ENCODE results near the gene BBX. TPM values are rescaled to one million over a fixed set of nuclear protein-coding genes. Genes with fewer than 3 reads are reported as not detected.

The BBX gene
- total RNA-seq, 1 donor from 2014 or later, result 54.3 TPM

DNA sequence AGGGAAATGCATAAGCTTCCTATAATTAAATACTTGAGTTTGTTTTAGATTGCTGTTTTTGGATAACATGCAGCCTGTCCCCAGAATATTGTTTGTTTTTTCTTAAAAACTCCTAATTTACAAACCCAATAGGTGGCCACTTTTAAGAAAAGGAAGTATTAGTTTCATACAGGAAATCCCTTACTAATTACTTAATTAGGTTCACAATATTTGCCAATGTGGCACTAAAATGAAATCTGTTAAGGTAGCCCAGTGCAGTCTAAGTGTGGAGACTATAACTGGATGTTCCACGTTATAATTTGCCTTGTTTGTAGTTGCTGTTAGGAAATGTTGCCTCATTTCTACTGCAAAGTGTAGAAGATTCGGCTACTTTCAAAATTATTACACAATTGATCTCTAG lies 195.8 kb downstream of the BBX start:
- Mint-ChIP-seq H3K36me3 (ENCODE audit: low read depth, unreplicated experiment) (peaks cover 4% of the 10 kb centered on the region), H3K4me3 (ENCODE audit: unreplicated experiment) (no peak overlapping the region), H3K27ac (ENCODE audit: unreplicated experiment) (peak overlapping the region; percentile 23), H3K4me1 (ENCODE audit: unreplicated experiment) (peaks cover 37% of the 10 kb centered on the region), H3K9me3 (ENCODE audit: unreplicated experiment) (no peaks in the 10 kb centered on the region), H3K27me3 (ENCODE audit: unreplicated experiment) (no peaks in the 10 kb centered on the region)
- TF ChIP-seq, protein P1, sequence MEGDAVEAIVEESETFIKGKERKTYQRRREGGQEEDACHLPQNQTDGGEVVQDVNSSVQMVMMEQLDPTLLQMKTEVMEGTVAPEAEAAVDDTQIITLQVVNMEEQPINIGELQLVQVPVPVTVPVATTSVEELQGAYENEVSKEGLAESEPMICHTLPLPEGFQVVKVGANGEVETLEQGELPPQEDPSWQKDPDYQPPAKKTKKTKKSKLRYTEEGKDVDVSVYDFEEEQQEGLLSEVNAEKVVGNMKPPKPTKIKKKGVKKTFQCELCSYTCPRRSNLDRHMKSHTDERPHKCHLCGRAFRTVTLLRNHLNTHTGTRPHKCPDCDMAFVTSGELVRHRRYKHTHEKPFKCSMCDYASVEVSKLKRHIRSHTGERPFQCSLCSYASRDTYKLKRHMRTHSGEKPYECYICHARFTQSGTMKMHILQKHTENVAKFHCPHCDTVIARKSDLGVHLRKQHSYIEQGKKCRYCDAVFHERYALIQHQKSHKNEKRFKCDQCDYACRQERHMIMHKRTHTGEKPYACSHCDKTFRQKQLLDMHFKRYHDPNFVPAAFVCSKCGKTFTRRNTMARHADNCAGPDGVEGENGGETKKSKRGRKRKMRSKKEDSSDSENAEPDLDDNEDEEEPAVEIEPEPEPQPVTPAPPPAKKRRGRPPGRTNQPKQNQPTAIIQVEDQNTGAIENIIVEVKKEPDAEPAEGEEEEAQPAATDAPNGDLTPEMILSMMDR (IDR thresholded peaks at IDR 0.05; ENCODE audit: unreplicated experiment), result no peak
- no peak for DNase-seq (ENCODE audit: low spot score)

DNA sequence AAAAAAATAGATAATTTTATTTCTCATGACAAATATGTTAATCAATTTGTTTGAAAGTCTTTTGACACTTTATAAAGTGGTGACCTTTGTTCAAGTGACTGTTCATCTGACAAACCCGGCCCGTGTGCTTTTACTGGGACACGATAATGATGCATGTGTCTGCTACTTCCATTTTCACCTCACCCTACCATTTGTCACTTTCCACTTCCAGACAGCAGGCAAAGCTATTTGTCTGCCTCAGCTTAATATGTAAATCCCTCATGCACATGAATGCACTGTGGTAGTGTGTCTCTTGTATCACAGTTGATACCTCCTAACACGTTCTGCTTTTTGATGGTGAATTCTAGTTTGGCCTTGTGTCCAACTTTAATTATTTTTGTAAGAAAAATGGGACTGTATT lies 204.3 kb downstream of the BBX start:
- TF ChIP-seq, protein P1 (IDR thresholded peaks at IDR 0.05; ENCODE audit: unreplicated experiment), result no peak
- no peak for DNase-seq (ENCODE audit: low spot score)
- Mint-ChIP-seq H3K9me3 (ENCODE audit: unreplicated experiment) (no peaks in the 10 kb centered on the region), H3K36me3 (ENCODE audit: low read depth, unreplicated experiment) (peaks cover 6% of the 10 kb centered on the region), H3K4me3 (ENCODE audit: unreplicated experiment) (no peak overlapping the region), H3K4me1 (ENCODE audit: unreplicated experiment) (peaks cover 6% of the 10 kb centered on the region), H3K27ac (ENCODE audit: unreplicated experiment) (no peak overlapping the region), H3K27me3 (ENCODE audit: unreplicated experiment) (no peaks in the 10 kb centered on the region)

DNA sequence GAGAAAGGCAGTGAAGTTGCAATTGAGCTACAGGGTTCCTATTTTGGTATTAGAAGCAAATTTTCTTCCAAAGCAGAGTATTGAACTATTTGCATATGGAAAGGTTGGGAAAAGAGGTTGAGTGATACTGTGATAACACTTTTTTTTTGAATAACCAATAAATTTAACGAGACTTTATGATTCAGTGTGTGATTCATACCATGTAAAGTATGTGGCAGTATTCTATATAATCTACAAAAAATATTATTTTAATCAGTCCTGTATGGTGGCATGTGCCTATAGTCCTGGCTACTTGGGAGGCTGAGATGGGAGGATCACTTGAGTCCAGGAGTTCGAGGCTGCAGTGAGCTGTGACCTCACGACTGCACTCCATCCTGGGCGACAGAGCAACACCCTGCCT lies 206.9 kb downstream of the BBX start:
- TF ChIP-seq, protein P1 (IDR thresholded peaks at IDR 0.05; ENCODE audit: unreplicated experiment), result no peak
- Mint-ChIP-seq H3K27me3 (ENCODE audit: unreplicated experiment) (no peaks in the 10 kb centered on the region), H3K36me3 (ENCODE audit: low read depth, unreplicated experiment) (peaks cover 8% of the 10 kb centered on the region), H3K27ac (ENCODE audit: unreplicated experiment) (no peak overlapping the region), H3K4me3 (ENCODE audit: unreplicated experiment) (no peak overlapping the region), H3K9me3 (ENCODE audit: unreplicated experiment) (no peaks in the 10 kb centered on the region), H3K4me1 (ENCODE audit: unreplicated experiment) (peaks cover 6% of the 10 kb centered on the region)
- DNase-seq (ENCODE audit: low spot score), result no peak

DNA sequence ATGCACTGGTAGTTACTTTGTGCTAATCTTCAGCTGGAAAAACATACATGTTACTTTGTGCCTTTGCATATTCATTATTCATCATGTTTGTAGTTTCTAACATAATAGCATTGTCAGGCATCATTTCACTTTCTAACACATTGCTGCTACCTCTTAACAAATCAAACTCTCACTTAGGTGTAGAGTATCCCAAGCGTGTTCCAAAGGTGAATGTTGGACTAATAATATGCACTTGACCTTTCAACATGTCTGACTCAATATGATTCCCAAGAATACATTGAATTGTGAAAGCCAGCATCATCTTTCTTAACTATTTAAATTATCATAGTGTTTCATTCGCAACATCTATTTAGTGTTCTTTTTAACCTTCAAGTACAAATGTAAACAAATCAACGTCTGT lies 211.6 kb downstream of the BBX start:
- no peaks in the 10 kb centered on the region for H3K27me3 Mint-ChIP-seq (ENCODE audit: unreplicated experiment)
- peaks cover 2% of the 10 kb centered on the region for H3K36me3 Mint-ChIP-seq (ENCODE audit: low read depth, unreplicated experiment)
- H3K27ac Mint-ChIP-seq (ENCODE audit: unreplicated experiment), result no peak overlapping the region

DNA sequence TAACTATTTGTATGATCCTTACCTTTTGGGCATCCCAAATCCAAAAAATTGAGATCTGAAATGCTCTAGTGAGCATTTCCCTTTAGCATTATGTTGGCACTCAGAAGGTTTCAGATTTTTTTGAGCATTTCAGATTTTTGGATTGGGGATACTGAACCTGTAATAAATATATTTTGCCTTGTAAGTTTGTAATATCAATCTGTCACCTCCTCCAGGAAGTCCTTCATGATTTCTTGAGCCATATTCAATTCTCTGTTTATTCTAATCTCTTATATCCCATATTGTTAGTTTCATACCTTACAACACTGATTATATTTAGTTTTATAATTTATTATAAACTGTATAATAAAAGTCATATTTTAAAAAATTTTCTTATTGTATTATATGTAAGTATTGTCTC lies 215.2 kb downstream of the BBX start:
- Mint-ChIP-seq H3K27me3 (ENCODE audit: unreplicated experiment) (peaks cover 3% of the 10 kb centered on the region), H3K4me1 (ENCODE audit: unreplicated experiment) (peaks cover 14% of the 10 kb centered on the region), H3K36me3 (ENCODE audit: low read depth, unreplicated experiment) (no peaks in the 10 kb centered on the region), H3K9me3 (ENCODE audit: unreplicated experiment) (no peaks in the 10 kb centered on the region), H3K4me3 (ENCODE audit: unreplicated experiment) (no peak overlapping the region), H3K27ac (ENCODE audit: unreplicated experiment) (no peak overlapping the region)
- TF ChIP-seq, protein P1 (IDR thresholded peaks at IDR 0.05; ENCODE audit: unreplicated experiment), result no peak
- no peak for DNase-seq (ENCODE audit: low spot score)

More for the DNA sequence above, 211.6 kb downstream of the BBX start:
- TF ChIP-seq, protein P1 (IDR thresholded peaks at IDR 0.05; ENCODE audit: unreplicated experiment), result no peak
- H3K4me1 Mint-ChIP-seq (ENCODE audit: unreplicated experiment), result peaks cover 2% of the 10 kb centered on the region
- H3K9me3 Mint-ChIP-seq (ENCODE audit: unreplicated experiment), result no peaks in the 10 kb centered on the region
- H3K4me3 Mint-ChIP-seq (ENCODE audit: unreplicated experiment), result no peak overlapping the region
- DNase-seq (ENCODE audit: low spot score), result no peak
